HG03064 (cell line): ENCODE results near the gene SELENON.
"Not testable (repeated sequence)": the region's sequence is repeated elsewhere in the genome, so short reads cannot be mapped to it uniquely, and the experiment has no call there.

Experiments used
- ATAC-seq: cut with Tn5 transposase; IDR thresholded peaks from one replicate; pipeline ENCODE4 v1.9.1; 2021; ENCODE audit warnings: low read depth; ENCODE audit not compliant: unreplicated experiment

SELENON gene

GRCh38 chr1:25820247-25821111 lies 20.5 kb downstream of the SELENON start:
- peak; percentile 56 for ATAC-seq

- ATAC-seq, result no peak
Measured at GRCh38 chr1:25821112-25821476, 21.1 kb downstream of the SELENON start.

- no peak for ATAC-seq
Measured at GRCh38 chr1:25821630-25822091, 21.7 kb downstream of the SELENON start.

- no peak for ATAC-seq
Measured at GRCh38 chr1:25825605-25826004, 25.6 kb downstream of the SELENON start.

GRCh38 chr1:25826571-25826970 lies 26.6 kb downstream of the SELENON start:
- no peak for ATAC-seq

- ATAC-seq, result no peak
Measured at GRCh38 chr1:25828491-25828890, 28.5 kb downstream of the SELENON start.

- no peak for ATAC-seq
Measured at GRCh38 chr1:25829046-25829445, 29.1 kb downstream of the SELENON start.

DNA sequence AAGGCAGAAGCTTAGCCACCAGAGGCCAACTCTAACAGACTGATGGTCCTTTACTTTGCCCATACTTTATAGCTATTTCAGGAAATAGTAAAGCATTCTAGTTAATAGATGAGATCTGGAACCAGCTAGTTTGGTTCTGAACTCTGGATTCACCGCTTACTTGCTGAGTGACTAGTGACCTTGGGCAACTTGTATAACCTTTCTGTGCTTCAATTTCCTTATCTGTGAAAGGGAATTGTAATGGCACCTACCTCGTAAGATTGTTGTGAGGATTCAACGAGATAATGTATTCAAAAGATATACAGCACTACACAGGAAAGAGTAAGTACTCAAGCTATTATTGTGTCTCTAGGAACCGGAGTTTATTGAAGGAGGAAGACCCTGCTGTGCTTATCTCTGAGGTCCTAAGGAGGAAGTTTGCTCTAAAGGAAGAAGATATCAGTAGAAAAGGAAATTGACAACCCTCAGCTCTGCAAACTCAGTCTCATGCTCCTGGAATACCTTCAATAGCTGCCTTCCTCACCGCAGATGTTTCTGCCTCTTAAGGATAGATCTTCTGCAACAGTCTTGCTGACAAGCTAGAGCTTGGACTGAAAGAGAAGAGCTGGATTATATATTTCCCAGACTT lies 31.7 kb downstream of the SELENON start:
- ATAC-seq, result no peak

- no peak for ATAC-seq
Measured at GRCh38 chr1:25832336-25833037, 32.5 kb downstream of the SELENON start.

GRCh38 chr1:25833158-25833557 lies 33.2 kb downstream of the SELENON start:
- ATAC-seq, result no peak

DNA sequence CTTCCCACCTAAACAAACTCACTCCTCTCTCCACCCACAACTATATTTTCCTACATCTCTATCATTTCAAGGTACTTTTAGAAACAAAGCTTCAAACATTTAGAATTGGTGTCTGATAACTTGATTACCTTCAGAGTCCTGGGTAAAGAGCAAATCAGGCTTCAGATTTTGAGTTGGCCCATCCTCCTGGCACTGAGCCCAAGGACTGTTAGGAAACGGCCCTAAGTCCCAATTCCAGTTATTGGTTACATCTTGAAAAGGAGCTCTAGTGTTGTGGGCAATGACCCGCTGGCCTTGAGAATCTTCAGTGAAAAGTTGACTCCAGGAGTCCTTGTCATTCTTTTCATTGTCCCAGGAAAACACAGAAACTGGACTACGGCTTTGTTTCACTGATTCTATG lies 34.9 kb downstream of the SELENON start:
- ATAC-seq, result no peak

DNA sequence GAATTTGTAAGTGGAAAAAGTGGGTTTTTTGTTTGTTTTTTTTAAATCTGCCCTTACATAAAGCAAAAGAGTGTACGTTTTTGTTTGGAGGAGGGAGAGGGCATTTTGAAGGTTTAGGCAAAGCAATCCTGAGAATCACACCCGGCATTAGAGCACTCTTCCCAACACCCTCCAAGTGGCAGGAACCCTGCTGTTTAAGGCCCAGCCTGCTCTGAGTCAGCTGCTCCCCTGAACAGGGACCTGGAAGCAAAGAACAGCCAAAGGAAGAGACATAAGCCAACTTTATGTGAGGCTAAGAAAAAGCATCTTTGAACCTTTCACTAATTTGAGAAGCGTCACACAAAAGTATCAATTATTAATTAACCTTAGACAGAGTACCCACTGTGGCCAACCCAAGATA lies 36.7 kb downstream of the SELENON start:
- no peak for ATAC-seq

GRCh38 chr1:25837262-25837875 lies 37.4 kb downstream of the SELENON start:
- no peak for ATAC-seq

DNA sequence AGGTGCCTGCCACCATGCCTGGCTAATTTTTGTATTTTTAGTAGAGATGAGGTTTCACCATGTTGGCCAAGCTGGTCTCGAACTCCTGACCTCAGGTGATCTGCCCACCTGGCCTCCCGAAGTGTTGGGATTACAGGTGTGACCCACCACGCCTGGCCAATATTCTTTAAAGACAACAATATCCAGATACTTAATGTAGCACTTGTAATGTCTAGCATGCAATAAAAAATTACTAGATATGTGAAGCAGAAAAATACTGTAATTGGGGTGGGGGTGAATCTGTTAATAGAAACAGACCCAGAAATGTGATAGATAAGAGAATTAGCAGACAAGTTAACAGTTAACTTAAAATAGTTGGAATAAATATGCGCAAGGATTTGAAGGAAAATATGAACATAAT lies 39.8 kb downstream of the SELENON start:
- ATAC-seq, result not testable (repeated sequence)

- ATAC-seq, result no peak
Measured at GRCh38 chr1:25843483-25843882, 43.5 kb downstream of the SELENON start.

- ATAC-seq, result no peak
Measured at GRCh38 chr1:25844536-25845337, 44.7 kb downstream of the SELENON start.

DNA sequence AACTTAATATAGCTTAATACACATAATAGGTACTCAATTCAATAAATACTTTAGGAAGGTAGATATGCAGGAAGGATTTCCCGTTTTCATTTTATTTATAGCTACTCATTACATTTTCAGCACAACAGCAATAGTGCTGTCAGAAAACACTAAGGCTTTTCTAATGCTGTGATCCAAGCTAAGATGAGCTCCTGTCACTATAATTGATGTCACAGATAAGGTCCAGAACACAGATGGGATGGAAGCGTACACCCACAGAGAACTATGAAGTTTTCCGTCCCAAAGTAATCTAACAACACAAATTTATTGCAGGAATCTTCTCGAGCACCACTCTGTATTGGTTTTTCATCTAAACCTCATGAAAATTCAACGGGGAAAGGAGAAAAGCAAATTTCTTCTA lies 45.7 kb downstream of the SELENON start:
- no peak for ATAC-seq

- no peak for ATAC-seq
Measured at GRCh38 chr1:25847929-25848328, 47.9 kb downstream of the SELENON start.

DNA sequence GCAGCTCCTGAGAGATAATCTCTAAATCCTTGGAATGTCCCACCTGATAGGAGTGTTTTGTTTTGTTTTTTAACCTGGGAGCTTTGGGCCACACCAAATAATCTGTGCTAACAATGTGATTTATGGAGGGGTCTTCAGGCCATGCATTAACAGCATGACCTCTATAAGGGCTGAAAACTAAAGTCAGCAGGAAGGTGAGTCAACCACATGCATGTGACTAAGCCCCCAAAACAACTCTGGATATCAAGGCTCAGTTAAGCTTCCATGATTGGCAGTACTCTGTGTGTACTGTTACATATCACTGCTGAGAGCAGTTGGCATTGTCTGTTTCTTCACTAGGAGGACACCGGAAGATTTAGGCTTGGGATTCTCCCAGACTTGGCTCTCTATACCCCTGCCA lies 48.5 kb downstream of the SELENON start:
- ATAC-seq, result no peak

GRCh38 chr1:25854554-25854953 lies 54.6 kb downstream of the SELENON start:
- ATAC-seq, result no peak
